KOPT-K1 (cell line): ENCODE measurements around the gene CD8B.

Experiments used
- H3K27ac ChIP-seq: fragments of 200-600 bp; sonication (generic); 2 replicates; pipeline ENCODE4 v1.5.1; 2016; ENCODE audit warnings: antibody characterized with exemption, mild to moderate bottlenecking, low read depth, low read length; ENCODE audit not compliant: poor library complexity, severe bottlenecking
- H3K36me3 ChIP-seq: fragments of 200-600 bp; sonication (generic); 2 replicates; pipeline ENCODE4 v1.5.1; 2017; ENCODE audit warnings: antibody characterized with exemption, mild to moderate bottlenecking, low read length, moderate library complexity; ENCODE audit not compliant: insufficient read depth
- H3K9me3 ChIP-seq: fragments of 200-600 bp; sonication (generic); 2 replicates; pipeline ENCODE4 v1.5.1; 2017; ENCODE audit warnings: antibody characterized with exemption, low read length, mild to moderate bottlenecking; ENCODE audit not compliant: insufficient read depth, poor library complexity, severe bottlenecking

Gene CD8B

GRCh38 chr2:86821842-86822241, 39.8 kb downstream of the CD8B start:
- Histone ChIP-seq H3K9me3 (peaks cover 5% of the 10 kb centered on the region), H3K27ac (peak overlapping the region; percentile 62), H3K36me3 (no peaks in the 10 kb centered on the region)

- Histone ChIP-seq H3K27ac (peak overlapping the region; percentile 62), H3K9me3 (peaks cover 5% of the 10 kb centered on the region), H3K36me3 (no peaks in the 10 kb centered on the region)
Observed at GRCh38 chr2:86821306-86821705, 40.4 kb downstream of the CD8B start.

- Histone ChIP-seq H3K36me3 (no peaks in the 10 kb centered on the region), H3K27ac (peak overlapping the region; percentile 26)
Observed at GRCh38 chr2:86818957-86819356, 42.7 kb downstream of the CD8B start.

GRCh38 chr2:86818114-86818801, 43.4 kb downstream of the CD8B start:
- H3K27ac ChIP-seq = peak overlapping the region; percentile 26
- H3K9me3 ChIP-seq = peaks cover 5% of the 10 kb centered on the region
- H3K36me3 ChIP-seq = no peaks in the 10 kb centered on the region

More at GRCh38 chr2:86818957-86819356, 42.7 kb downstream of the CD8B start:
- H3K9me3 ChIP-seq = peaks cover 5% of the 10 kb centered on the region

GRCh38 chr2:86815611-86816010, 46.1 kb downstream of the CD8B start:
- Histone ChIP-seq H3K27ac (peak overlapping the region; percentile 24), H3K36me3 (no peaks in the 10 kb centered on the region), H3K9me3 (no peaks in the 10 kb centered on the region)

- Histone ChIP-seq H3K9me3 (no peaks in the 10 kb centered on the region), H3K27ac (peak overlapping the region; percentile 16), H3K36me3 (no peaks in the 10 kb centered on the region)
Observed at GRCh38 chr2:86809481-86810121, 52.1 kb downstream of the CD8B start.

GRCh38 chr2:86808315-86809161, 53.1 kb downstream of the CD8B start:
- peak overlapping the region; percentile 74 for H3K27ac ChIP-seq
- H3K9me3 ChIP-seq = no peaks in the 10 kb centered on the region
- no peaks in the 10 kb centered on the region for H3K36me3 ChIP-seq

GRCh38 chr2:86807468-86808275, 54.0 kb downstream of the CD8B start:
- Histone ChIP-seq H3K27ac (peak overlapping the region; percentile 74), H3K36me3 (no peaks in the 10 kb centered on the region), H3K9me3 (no peaks in the 10 kb centered on the region)

- no peaks in the 10 kb centered on the region for H3K9me3 ChIP-seq
- peak overlapping the region; percentile 74 for H3K27ac ChIP-seq
- no peaks in the 10 kb centered on the region for H3K36me3 ChIP-seq
Observed at GRCh38 chr2:86807133-86807467, 54.6 kb downstream of the CD8B start.

- no peaks in the 10 kb centered on the region for H3K36me3 ChIP-seq
- H3K9me3 ChIP-seq = no peaks in the 10 kb centered on the region
- peak overlapping the region; percentile 74 for H3K27ac ChIP-seq
Observed at GRCh38 chr2:86806059-86806857, 55.4 kb downstream of the CD8B start.

- H3K36me3 ChIP-seq = peaks cover 5% of the 10 kb centered on the region
- peaks cover 15% of the 10 kb centered on the region for H3K9me3 ChIP-seq
- no peak overlapping the region for H3K27ac ChIP-seq
Observed at GRCh38 chr2:86800856-86801567, 60.7 kb downstream of the CD8B start.

GRCh38 chr2:86794861-86795260, 66.8 kb downstream of the CD8B start:
- Histone ChIP-seq H3K27ac (peak overlapping the region; percentile 81), H3K36me3 (peaks cover 5% of the 10 kb centered on the region), H3K9me3 (peaks cover 22% of the 10 kb centered on the region)

GRCh38 chr2:86793752-86794151, 67.9 kb downstream of the CD8B start:
- H3K27ac ChIP-seq = peak overlapping the region; percentile 81
- peaks cover 5% of the 10 kb centered on the region for H3K36me3 ChIP-seq
- H3K9me3 ChIP-seq = peaks cover 22% of the 10 kb centered on the region
